Globus pallidus (tissue), 1 donor: ENCODE results near the gene C9orf57.
"Not testable (repeated sequence)": the region's sequence is repeated elsewhere in the genome, so short reads cannot be mapped to it uniquely, and the experiment has no call there.

Experiments
- DNase-seq: peaks from one replicate; pipeline ENCODE4 v3.0.0-alpha.2; 2015; ENCODE audit warnings: low spot score

C9orf57 gene

DNA sequence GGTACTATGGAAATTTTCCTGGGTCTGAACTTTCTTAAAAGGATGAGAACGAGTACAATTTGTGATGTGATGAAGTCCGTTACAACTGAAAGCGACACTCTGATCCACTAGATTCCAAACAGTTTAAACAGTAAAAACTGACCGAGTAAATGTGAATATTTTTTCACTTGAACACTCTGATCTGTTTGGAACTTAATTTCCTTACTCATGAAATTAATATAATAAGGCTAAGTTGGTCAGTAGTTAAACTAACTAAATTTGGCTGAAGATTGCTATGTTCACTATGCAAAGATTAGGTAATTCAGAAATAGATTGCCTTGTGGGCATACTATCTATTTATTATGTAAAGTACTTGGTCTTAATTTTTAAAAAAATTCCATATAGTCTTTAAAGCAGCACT lies at the start of gene C9orf57:
Gene C9orf57 (minus strand): TSS at position 101 of the 400 bp plus-strand sequence. CDS start 1,282 bp downstream, outside the sequence.
- no peak for DNase-seq

DNA sequence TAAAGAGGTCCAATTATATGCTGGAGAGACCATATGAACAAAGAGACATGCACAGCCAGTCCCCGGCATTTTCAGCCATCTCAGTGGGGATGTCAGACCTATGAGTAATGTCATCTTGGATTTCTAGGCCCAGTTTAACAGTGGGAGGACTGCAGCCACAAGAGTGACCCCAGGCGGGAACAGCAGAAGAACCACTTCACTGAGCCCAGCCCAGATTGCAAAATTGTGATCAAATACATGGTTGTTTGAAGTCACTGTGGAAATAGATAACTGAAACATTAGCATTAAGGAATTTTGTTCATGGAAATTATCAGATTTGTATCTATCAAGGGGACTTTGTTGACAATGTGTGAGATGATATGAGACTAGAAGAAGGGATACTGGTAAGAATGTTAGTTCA lies 42.1 kb upstream of the C9orf57 start:
- no peak for DNase-seq

DNA sequence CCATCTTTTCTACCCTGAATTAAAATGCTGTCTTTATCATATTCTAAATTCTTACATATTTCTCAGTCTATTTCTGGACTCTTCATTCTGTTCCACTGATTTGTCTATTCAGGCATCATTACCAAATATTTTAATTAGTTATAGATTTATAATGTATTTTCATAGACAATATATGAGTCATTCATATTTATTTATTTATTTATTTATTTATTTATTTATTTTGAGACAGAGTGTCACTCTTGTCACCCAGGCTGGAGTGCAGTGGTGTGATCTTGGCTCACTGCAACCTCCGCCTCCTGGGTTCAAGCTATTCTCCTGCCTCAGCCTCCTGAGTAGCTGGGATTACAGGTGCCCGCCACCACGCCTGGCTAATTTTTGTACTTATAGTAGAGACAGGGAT lies 35.1 kb upstream of the C9orf57 start:
- DNase-seq: not testable (repeated sequence)

- no peak for DNase-seq
These were observed 32.4 kb upstream of the C9orf57 start for GRCh38 chr9:72092820-72093219.

DNA sequence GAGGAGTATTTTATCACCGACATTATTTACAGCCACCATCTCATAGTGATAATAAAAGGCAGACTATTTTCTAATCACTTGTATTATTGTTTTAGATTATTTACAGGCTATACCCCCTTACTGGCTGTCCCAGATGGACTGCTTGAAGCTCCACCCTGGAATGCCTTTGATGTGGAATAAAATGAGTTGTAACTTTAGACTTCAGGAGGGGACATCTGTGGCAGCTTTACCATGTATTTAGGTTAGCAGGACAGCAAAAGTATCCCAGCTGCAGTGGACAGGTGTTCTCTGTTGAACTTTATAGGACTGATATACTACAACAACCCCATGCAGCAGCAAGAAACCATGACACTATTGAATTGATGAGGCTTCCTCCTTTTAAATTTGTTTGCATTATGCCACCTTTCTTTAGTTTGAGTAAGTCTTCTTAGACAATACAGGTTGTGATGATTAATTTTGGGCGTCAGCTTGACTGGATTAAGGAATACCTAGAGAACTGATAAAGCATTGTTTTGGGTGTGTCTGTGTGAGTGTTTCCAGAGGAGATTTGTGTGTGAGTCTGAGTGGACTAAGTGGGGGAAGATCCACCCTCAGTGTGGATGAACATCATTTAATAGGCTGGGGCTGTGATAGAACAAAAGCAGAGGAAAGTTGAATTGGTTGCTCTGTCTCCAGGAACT lies 29.2 kb upstream of the C9orf57 start:
- no peak for DNase-seq

GRCh38 chr9:72082536-72082935 lies 22.1 kb upstream of the C9orf57 start:
- no peak for DNase-seq

GRCh38 chr9:72074666-72075065 lies 14.3 kb upstream of the C9orf57 start:
- not testable (repeated sequence) for DNase-seq

GRCh38 chr9:72065076-72065475 lies 4.7 kb upstream of the C9orf57 start:
- DNase-seq: no peak

- no peak for DNase-seq
These were observed 8.3 kb downstream of the C9orf57 start for GRCh38 chr9:72052122-72052521.

GRCh38 chr9:72048850-72049249 lies 11.6 kb downstream of the C9orf57 start:
- DNase-seq: no peak

DNA sequence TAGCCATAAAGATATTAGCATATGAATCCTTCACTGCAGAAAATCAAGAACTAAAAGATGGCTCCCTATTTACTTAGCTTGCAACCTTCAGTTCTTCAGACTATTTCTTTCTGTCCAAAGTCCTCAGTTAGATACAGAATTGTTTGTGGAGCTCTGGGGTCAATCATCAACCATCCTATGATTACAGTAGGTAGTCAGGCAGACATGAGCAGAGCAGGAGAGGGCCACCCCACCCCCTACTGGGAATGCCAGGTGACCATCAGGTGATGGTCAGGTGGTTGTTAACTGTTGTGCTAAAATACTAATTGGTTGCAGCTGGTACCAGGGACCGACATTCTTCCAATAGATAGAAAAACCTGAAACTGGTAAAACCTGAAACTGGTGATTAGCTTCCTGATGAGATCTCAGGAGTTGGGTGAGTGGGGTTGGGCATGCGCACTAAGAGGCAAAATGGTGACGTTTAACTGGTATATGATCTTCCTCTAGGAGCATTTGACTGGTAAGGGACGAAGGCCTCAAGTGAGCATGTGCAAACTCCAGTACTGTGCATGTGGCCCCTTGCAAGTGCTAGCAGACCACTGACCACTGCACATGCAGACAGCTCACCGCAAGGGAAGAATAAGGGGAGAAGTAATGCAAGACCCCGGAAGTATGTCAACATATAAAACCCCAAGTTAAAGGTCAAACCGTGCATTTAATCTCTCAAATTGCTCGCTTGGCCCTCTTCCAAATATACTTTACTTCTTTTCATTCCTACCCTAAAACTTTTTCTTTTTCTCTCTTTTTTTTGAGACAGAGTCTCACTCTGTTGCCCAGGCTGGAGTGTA lies 13.6 kb downstream of the C9orf57 start:
- no peak for DNase-seq

DNA sequence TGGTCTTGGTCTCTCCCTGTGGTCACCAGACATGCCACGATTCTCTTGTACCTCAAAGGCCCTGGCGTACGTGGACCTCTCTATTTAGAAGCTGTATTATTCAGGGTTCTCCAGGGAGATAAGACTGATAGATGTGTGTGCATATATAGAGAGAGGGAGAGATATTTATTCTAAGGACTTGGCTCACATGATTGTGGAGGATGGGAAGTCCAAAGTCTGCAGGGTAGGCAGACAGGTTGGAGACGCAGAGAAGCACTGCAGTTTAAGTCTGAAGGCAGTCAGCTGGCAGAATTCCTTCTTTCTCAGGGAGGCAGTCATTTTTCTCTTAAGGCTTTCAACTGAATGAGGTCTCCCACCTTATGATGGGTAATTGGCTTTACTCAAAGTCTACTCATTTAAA lies 16.3 kb downstream of the C9orf57 start:
- no peak for DNase-seq

DNA sequence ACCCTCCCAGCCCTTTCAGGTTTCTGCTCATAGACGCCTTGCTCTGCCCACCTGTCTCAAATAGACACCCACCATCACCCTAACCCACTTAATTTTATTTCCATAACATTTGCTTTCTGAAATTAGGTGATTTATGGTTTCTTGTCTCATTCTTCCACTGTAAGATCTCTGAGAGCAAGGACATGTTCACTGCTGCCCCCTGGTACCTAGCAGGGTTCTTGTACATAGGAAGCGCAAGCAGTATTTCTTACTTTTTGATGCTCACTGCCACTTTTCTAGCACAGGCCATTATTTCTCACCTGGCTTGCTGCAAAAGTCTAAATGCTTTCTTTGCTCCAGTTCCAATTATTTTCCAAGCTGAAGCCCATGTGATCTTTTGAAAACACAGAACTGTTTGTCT lies 16.8 kb downstream of the C9orf57 start:
- DNase-seq: no peak

GRCh38 chr9:72042928-72043327 lies 17.5 kb downstream of the C9orf57 start:
- DNase-seq: no peak

DNA sequence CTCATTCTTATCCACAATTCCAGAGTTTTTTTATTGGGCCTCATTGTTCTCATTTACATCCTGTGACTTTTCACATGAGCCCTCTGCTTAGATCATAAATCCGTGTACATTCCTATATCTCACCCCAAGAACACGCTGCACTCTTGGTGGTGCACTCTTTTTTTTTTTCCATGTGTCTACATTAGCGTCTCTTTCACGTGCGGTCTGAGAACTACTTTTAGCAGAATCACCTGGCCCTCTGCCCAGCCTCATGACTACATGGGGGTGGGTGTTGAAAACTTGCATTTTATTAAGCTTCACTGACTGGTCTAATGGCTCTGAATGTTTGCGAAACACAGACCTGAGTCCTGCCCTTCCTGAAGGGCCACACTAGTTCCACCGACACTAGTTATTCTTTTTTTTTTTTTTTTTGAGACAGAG lies 18.6 kb downstream of the C9orf57 start:
- no peak for DNase-seq

DNA sequence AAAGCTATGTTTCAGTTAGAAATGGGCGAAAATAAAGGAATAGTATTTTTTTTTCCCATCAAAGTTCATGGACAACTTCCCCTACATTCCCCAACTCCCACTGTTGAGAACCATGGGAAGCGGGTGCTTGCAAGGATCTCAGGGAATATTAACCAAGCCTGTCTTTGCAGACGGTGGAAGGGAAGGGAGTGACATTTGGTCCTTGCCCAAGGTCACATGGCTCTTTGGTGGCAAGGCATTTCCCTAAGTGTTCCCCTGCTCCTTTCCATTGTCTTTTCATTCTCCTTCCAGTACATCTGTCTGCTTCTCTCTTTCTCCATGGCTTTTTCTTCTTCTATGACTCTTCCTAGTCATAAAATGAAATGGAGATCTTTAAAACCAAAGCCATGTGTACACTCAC lies 19.0 kb downstream of the C9orf57 start:
- DNase-seq: no peak

DNA sequence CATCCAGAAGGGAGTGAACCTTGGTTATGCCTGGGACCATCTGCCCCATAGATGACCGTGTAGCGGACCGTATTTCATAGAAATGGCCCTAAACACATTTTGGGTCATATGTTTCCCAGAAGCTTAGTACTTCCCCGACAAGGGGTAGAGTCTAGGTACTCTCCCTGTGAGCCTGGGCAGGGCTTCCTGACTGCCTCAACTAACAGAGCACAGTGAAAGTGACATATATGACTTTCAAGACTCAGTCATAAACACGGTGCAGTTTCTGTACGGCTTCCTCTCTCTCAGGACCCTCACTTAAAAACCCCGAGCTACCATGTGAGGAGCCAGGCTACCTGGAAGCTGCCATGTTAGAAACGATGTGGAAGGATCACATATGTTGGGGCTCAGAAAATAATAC lies 20.9 kb downstream of the C9orf57 start:
- no peak for DNase-seq

- DNase-seq: peak; percentile 76
These were observed 21.5 kb downstream of the C9orf57 start for GRCh38 chr9:72038890-72039410.

GRCh38 chr9:72038408-72038807 lies 22.0 kb downstream of the C9orf57 start:
- DNase-seq: peak; percentile 16

DNA sequence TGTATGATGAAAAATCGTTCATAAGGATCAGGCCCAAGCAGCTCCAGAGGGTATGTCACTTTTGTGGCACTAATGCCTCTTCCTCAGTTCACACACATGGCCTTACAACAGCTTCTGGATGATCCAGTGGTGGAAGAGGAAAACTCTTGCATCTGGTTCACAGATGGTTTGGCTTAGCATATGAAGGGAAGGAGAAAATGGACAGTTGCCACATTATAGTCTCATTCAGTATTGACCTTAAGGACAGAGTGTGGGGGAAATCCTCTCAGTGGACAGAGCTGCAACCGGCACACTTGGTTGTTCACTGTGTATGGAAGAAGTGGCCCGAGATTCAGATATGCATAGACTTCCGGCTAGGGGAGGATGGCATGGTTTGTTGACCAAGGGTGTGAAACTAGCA lies 22.8 kb downstream of the C9orf57 start:
- no peak for DNase-seq

- no peak for DNase-seq
These were observed 29.6 kb downstream of the C9orf57 start for GRCh38 chr9:72030767-72031166.

DNA sequence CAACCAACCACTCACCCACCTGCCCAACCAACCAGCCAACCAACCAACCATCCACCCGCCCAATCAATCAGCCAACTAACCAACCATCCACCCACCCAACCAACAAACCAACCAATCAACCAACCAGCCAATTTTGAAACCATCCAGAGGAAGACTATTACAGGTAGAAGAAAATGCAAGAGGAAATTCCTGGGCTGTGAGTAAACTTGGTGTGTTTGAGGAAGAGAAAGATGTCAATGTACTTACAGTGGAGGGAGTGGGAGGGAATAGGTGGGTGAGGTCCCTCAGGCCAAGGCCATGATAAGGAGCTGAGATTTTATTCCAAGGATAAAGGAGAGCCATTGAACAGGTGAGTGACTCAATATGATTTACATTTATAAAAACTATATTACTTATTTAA lies 30.4 kb downstream of the C9orf57 start:
- no peak for DNase-seq

DNA sequence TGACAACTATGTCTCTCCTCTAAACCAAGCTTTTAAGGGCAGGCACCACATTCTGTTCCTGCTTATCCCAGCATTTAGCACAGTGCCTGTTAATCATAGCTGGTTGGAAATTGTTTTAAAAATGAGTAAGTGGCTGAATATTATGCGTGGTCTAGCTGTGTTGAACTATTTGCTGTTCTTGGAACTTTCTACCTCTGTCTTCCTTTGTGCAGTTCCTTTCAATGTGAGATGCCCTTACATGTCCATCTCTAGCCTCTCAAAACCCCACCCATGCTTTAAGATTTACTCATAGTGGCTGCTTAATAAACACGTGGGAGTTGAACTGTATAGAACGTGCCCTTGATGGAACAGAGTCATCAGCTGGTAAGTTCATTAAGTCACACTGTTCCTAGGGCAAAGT lies 34.5 kb downstream of the C9orf57 start:
- DNase-seq: no peak
